Ovary (tissue), 3 donors: Measurements from ENCODE around the gene PCDHGA1.

ENCODE experiments used
- POLR2A ChIP-seq: fragments of 450-650 bp; IDR thresholded peaks from one replicate; pipeline ENCODE4 v1.6.1; 2017; ENCODE audit warnings: antibody characterized with exemption, mild to moderate bottlenecking, moderate library complexity
- TF ChIP-seq, protein P1 (sequence below), 3 donors: fragments of 450-650 bp in 2 of 3; fragments of 200-600 bp in 1 of 3; IDR thresholded peaks; one replicate each; pipeline versions ENCODE4 v1.5.1 to v1.8.0; 2016 to 2022; ENCODE audit warnings: antibody characterized with exemption in 3 of 3, mild to moderate bottlenecking in 1 of 3
- donor health status: DM: no; HTN: no; CAD: no.

GRCh38 chr5:141374627-141375026 lies 44.3 kb downstream of the PCDHGA1 start:
- TF ChIP-seq, protein P1, sequence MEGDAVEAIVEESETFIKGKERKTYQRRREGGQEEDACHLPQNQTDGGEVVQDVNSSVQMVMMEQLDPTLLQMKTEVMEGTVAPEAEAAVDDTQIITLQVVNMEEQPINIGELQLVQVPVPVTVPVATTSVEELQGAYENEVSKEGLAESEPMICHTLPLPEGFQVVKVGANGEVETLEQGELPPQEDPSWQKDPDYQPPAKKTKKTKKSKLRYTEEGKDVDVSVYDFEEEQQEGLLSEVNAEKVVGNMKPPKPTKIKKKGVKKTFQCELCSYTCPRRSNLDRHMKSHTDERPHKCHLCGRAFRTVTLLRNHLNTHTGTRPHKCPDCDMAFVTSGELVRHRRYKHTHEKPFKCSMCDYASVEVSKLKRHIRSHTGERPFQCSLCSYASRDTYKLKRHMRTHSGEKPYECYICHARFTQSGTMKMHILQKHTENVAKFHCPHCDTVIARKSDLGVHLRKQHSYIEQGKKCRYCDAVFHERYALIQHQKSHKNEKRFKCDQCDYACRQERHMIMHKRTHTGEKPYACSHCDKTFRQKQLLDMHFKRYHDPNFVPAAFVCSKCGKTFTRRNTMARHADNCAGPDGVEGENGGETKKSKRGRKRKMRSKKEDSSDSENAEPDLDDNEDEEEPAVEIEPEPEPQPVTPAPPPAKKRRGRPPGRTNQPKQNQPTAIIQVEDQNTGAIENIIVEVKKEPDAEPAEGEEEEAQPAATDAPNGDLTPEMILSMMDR (IDR thresholded peaks at IDR 0.05): no peak
- TF ChIP-seq POLR2A: no peak
